Effector memory CD8-positive, alpha-beta T cell (primary cell): ENCODE data around the gene IL1B.
"Not testable (repeated sequence)": the region's sequence is repeated elsewhere in the genome, so short reads cannot be mapped to it uniquely, and the experiment has no call there.

Experiments
- ATAC-seq: fragments of 150-1000 bp; cut with Tn5 transposase; replicated peaks from 2 replicates; pipeline ENCODE4 v1.10.0; 2021; ENCODE audit warnings: mild to moderate bottlenecking, moderate library complexity
- DNase-seq, 3 experiments: peaks; one replicate each; pipeline ENCODE4 v3.0.0; 2021
- H3K27ac Mint-ChIP-seq, 2 donors: one replicate each; pipeline ENCODE4 v1.8.0; 2022; ENCODE audit warnings: mild to moderate bottlenecking in 2 of 2, mixed read lengths in 2 of 2, moderate library complexity in 2 of 2
- H3K27me3 Mint-ChIP-seq, 2 donors: one replicate each; pipeline ENCODE4 v1.8.0; 2022; ENCODE audit warnings: mixed read lengths in 2 of 2
- H3K36me3 Mint-ChIP-seq: one replicate; pipeline ENCODE4 v1.8.0; 2022; ENCODE audit warnings: mild to moderate bottlenecking, moderate library complexity, mixed read lengths; ENCODE audit not compliant: insufficient read depth
- H3K4me1 Mint-ChIP-seq, 2 donors: one replicate each; pipeline ENCODE4 v1.8.0; 2022; ENCODE audit warnings: low read depth in 2 of 2, mixed read lengths in 2 of 2
- H3K4me3 Mint-ChIP-seq, 2 donors: one replicate each; pipeline ENCODE4 v1.8.0; 2022; ENCODE audit warnings: mild to moderate bottlenecking in 2 of 2, mixed read lengths in 2 of 2, moderate library complexity in 2 of 2
- H3K9me3 Mint-ChIP-seq, 2 donors: one replicate each; pipeline ENCODE4 v1.8.0; 2022; ENCODE audit warnings: mixed read lengths in 2 of 2

IL1B gene

DNA sequence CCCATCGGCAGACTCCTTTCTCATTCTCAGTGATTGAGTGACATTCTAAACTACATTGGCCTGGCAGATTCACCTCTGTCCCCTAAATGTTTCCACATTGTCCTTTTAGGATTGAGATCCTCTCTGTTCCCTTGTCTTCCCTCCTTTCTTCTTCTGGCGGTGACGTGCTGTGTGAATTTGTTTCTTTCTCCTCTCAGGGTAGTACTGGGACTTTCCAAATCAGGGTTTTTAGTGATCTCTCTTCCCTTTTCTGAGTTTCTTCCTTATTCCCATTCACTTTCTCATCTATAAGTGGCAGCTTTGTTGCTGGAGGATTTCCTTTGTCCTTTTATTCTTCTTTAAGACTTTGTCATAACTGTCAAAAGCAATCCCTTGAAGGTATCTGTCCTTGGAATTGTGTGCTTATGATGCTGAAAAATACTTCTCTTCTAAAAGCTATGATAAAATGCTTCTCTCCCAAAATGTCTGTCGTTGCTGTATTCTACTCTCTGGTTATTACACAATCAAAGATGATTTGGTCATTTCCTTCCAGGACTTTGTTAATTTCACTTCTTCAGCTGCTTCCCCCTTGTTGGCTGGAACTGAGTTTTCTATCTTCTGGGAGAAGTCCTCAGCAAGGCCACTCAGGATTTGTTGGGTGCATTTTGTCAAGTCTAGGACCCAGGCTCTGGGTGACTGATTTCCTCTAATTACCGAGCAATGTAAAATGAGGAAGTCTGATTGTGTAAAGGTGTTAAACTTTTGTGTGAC, 4.9 kb upstream of the IL1B start:
- no peaks in the 10 kb centered on the region for H3K9me3 Mint-ChIP-seq

DNA sequence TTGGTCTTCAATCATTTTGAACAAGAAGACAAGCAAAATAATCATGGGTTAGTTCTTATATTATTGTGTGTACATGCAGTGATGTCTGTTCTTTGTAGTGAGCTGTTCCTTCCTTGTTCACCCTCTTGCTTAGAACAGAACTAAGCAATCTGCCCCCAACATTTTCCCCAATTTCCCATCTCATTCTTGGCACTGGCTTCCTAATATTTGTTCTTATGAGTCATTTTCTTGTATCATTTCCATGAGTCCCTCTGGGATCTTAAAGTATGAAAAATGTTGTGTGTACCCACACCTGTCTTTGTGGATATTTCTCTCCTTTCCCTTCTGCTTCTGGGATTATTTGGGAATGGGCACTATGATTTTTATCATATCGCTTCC, 3.5 kb upstream of the IL1B start:
- H3K4me3 Mint-ChIP-seq, result no peak overlapping the region
- no peaks in the 10 kb centered on the region for H3K4me1 Mint-ChIP-seq
- no peaks in the 10 kb centered on the region for H3K9me3 Mint-ChIP-seq
- H3K27me3 Mint-ChIP-seq, result peaks cover 22 to 49% of the 10 kb centered on the region in 2 donors
- DNase-seq (no peak), ATAC-seq (no peak)
- H3K27ac Mint-ChIP-seq, result no peak overlapping the region
- no peaks in the 10 kb centered on the region for H3K36me3 Mint-ChIP-seq

More for the DNA sequence above, 4.9 kb upstream of the IL1B start:
- DNase-seq (no peak), ATAC-seq (no peak)
- H3K4me1 Mint-ChIP-seq, result no peaks in the 10 kb centered on the region
- no peak overlapping the region for H3K27ac Mint-ChIP-seq
- H3K4me3 Mint-ChIP-seq, result no peak overlapping the region
- H3K27me3 Mint-ChIP-seq, result peaks cover 29 to 62% of the 10 kb centered on the region in 2 donors
- H3K36me3 Mint-ChIP-seq, result no peaks in the 10 kb centered on the region

DNA sequence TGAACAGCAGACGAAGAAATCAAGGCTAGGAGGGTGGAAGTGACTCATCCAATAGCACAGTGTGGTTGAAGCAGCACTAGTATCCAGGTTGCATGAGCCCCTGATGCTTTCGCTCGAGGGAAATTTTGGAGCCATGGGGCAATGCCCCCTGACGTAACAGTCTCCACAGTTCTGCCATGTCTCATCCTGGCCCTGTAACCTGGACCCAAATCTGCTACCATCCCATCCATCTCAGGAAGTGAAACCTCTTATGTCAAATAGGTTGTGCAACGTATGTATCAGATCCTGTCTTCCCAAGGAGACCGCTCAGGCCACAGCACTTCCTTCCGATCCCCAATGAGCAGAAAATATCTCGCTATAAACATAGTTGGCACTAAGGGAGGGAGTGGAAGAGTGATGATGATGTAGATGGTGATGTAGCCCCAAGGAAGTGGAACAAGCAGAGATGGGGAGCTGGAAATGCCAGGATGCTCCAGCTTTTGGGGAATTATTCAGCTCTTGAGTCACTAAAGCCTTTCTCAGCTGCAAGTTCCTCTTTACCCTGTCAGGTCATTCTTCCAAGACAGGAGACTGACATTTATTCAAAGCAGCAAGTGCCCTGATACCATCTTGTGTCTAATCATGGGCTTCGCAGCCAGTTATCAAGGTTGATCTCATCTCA, 3.0 kb upstream of the IL1B start:
- peak; percentile 16 for ATAC-seq
- Mint-ChIP-seq H3K36me3 (no peaks in the 10 kb centered on the region), H3K4me1 (no peaks in the 10 kb centered on the region), H3K4me3 (no peak overlapping the region), H3K9me3 (no peaks in the 10 kb centered on the region), H3K27ac (no peak overlapping the region), H3K27me3 (peaks cover 22 to 49% of the 10 kb centered on the region in 2 donors)
- no peak for DNase-seq

DNA sequence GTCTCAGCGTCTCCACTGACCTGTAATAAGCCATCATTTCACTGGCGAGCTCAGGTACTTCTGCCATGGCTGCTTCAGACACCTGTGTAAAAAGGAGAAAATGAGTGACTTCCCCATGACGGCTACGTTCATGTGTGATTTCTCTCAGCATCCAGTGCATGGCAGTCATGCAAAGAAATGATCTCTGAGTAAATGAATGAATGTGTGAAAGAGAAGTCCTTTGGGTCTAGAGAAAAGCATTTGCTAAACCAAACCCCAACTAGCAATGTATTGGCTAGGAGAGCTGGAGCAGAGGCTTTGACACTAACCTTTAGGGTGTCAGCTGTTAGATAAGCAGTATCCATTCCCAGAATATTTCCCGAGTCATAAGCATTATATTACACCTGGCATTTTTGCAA, 417 bp downstream of the IL1B start:
- H3K27me3 Mint-ChIP-seq, result peaks cover 16 to 36% of the 10 kb centered on the region in 2 donors
- ATAC-seq, result no peak
- H3K4me1 Mint-ChIP-seq, result no peaks in the 10 kb centered on the region
- peaks cover 2% of the 10 kb centered on the region for H3K36me3 Mint-ChIP-seq
- DNase-seq, result no peak
- no peaks in the 10 kb centered on the region for H3K9me3 Mint-ChIP-seq
- no peak overlapping the region for H3K4me3 Mint-ChIP-seq
- H3K27ac Mint-ChIP-seq, result no peak overlapping the region

DNA sequence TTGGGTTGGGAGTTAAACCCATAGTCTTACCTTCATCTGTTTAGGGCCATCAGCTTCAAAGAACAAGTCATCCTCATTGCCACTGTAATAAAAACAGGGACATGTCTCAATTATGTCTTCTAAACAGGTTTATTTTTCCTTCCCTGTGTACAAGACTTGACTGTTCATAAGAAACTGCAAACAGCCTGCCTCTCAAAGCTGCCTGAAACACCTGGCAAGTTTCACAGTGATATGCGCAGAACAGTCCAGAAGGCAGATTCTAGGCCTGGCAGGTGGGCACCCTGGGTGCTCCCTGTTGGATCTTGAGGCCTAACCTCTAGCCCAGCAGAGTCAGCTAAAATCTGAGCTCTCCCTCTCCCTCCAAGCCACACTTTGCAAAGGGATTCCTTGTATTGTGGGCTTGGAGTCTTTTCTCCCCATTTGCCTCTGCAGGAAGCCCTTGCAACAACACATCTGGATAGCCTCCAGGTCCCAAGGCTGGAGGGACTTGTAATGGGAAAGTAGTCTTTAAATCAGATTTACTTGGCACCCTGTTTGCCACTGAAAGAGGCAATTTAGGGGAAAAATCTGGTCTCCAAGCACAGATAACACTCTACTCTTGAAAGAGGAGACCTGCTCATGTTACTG, 930 bp downstream of the IL1B start:
- Mint-ChIP-seq H3K36me3 (peaks cover 2% of the 10 kb centered on the region), H3K9me3 (no peaks in the 10 kb centered on the region), H3K4me3 (no peak overlapping the region), H3K27me3 (peaks cover 14 to 36% of the 10 kb centered on the region in 2 donors), H3K4me1 (no peaks in the 10 kb centered on the region), H3K27ac (no peak overlapping the region)
- DNase-seq, result no peak
- no peak for ATAC-seq

DNA sequence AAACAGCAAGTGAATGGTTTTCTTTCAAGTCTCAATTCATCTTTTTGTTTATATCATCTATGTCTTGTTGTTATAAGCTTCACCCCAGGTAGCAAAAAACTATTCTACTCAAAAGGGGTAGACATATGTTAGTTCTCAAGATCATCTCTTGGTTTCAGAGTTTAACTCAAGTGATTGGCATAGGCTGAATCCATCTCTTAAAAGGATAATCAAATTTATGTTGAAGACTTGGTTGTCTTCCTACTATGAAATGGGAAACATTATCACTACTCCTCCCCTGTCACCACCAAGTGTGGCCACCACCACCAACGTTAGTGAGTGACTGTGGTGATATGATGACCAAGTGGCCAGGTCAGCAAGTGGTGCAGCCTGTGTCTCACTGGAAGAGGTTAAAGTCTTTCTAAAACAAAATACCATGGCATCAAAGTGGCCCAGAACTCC, 1.5 kb downstream of the IL1B start:
- Mint-ChIP-seq H3K9me3 (no peaks in the 10 kb centered on the region), H3K4me3 (no peak overlapping the region), H3K27me3 (peaks cover 14 to 37% of the 10 kb centered on the region in 2 donors), H3K27ac (no peak overlapping the region), H3K4me1 (no peaks in the 10 kb centered on the region), H3K36me3 (peaks cover 2% of the 10 kb centered on the region)
- ATAC-seq (no peak), DNase-seq (no peak)

DNA sequence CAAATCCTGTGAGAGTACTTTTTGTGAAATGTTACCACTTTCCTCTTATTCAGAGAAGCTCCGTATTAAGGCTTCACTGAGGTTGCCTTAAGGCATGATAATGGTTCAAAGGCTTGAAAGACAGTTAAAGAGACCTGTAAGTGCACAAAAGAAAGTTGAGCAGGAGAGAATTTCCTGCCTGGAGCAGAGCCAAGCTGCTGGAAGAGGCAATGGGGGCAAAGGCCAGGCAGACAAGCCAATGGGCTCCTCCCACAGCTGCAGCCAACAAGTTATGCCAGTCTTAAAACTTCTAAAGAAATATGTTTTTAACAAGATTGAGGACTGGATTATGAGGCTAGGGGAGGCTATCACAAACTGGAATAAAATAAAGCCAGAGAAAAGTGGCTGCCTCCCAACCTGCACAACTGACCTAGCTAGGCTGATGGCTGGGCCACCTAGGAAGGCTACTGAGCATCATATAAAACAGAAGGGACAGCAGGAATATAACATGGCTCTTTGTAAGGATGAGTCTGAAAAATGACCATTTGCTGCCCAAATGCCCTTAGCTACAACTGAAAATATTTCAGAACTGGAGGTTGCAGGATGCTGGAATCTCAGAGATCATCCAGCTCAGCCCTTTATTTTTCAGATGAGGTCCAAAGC, 2.1 kb downstream of the IL1B start:
- Mint-ChIP-seq H3K27ac (no peak overlapping the region), H3K4me3 (no peak overlapping the region), H3K9me3 (no peaks in the 10 kb centered on the region), H3K27me3 (peaks cover 11 to 33% of the 10 kb centered on the region in 2 donors), H3K4me1 (no peaks in the 10 kb centered on the region), H3K36me3 (peaks cover 2% of the 10 kb centered on the region)
- DNase-seq (no peak), ATAC-seq (no peak)

DNA sequence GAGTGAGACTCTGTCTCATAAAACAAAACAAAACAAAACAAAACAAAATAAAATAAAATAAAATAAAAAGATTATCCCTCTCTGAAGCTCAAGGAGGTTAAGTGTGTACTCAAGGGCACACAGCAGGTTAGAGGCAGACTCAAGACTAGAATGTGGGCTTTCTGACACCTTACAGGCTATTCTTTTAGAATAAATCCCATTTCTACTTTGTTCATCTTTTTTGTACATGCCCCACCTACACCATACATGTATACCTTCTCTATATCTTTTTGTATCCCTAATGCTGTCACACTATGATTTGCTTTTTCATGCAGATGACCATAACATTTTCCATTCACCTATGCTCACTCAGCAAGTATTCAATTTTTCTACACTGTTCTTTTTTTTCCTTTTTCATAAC, 2.6 kb downstream of the IL1B start:
- Mint-ChIP-seq H3K4me1 (no peaks in the 10 kb centered on the region), H3K4me3 (no peak overlapping the region), H3K9me3 (no peaks in the 10 kb centered on the region), H3K27me3 (peaks cover 15 to 30% of the 10 kb centered on the region in 2 donors), H3K27ac (no peak overlapping the region), H3K36me3 (peaks cover 2% of the 10 kb centered on the region)
- ATAC-seq (no peak), DNase-seq (no peak)

DNA sequence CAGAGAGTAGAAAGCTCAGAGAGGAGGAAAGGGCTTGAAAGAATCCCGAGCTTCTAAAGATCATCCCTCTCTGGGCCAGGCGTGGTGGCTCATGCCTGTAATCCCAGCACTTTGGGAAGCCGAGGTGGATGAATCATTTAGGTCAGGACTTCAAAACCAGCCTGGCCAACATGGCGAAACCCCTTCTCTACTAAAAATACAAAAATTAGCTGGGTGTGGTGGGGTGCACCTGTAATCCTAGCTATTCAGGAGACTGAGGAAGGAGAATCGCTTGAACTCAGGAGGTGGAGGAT, 3.0 kb downstream of the IL1B start:
- DNase-seq, H3K9me3 Mint-ChIP-seq, ATAC-seq, H3K27ac Mint-ChIP-seq, H3K4me3 Mint-ChIP-seq, H3K36me3 Mint-ChIP-seq, H3K4me1 Mint-ChIP-seq: not testable (repeated sequence)
- H3K27me3 Mint-ChIP-seq, result peaks cover 12 to 30% of the 10 kb centered on the region in 2 donors

DNA sequence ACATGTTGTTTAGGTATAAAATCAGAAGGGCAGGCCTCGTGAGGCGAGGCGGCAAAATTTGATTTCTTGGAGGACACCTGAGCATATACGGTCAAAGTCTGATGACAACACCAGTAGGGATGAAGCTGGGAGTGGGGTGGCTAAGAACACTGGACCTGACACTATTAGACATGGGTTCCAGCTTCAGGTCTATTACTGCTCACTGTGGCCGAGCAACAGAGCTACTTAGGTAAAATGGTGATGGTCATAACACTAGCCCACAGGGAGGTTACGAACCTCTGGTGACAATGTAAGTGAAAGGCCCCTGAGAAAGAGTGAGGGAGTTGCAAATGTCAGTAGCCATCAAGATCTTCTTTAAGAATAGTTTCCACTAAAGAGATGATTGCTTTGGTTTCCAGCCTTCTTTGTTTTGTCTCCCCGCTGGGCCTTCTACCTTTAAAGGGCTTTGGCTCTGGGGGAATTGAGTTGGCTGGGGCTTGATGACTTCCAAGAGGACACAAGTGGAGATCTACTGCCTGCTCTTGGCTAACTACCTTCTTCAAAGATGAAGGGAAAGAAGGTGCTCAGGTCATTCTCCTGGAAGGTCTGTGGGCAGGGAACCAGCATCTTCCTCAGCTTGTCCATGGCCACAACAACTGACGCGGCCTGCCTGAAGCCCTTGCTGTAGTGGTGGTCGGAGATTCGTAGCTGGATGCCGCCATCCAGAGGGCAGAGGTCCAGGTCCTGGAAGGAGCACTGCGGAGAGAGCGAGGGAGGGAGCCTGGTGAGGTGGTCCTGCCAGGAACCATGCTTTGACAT, 3.5 kb downstream of the IL1B start:
- no peak for DNase-seq

DNA sequence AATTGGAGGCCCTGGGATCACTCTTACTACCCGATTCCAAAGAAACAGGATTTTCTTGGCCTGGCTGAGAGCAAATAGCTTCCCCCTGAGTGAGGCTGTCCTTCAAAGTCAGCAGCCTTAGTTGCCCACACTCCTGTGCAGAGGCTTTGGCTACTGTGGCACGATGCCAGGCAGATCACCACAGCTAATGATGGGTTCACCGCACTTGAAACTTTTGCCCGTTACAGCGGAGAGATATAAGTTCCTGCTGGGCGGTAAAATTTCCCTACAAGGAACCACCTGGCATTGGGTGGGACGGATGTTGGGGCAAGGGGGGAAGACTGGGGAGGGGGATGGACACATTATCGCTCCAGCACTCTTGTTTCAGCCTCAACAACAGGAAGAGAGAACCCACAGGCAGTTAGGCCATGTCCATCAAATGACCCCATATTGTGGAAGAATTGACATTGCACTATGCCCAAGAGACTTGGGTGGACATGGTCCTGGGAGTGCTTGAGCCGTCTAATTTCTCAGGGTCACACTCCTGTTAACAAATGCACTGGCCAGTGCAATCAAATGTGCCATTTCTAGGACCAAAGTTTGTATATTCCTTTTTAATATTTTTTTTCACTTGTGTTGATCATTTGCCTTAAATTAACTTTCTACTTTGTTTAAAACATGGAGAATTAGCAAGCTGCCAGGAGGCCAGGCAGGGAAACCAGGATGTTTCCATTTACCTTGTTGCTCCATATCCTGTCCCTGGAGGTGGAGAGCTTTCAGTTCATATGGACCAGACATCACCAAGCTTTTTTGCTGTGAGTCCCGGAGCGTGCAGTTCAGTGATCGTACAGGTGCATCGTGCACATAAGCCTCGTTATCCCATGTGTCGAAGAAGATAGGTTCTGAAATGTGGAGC, 4.4 kb downstream of the IL1B start:
- Mint-ChIP-seq H3K27ac (no peak overlapping the region), H3K27me3 (peaks cover 12 to 27% of the 10 kb centered on the region in 2 donors), H3K9me3 (no peaks in the 10 kb centered on the region), H3K4me3 (no peak overlapping the region), H3K36me3 (peaks cover 2% of the 10 kb centered on the region), H3K4me1 (no peaks in the 10 kb centered on the region)
- DNase-seq (no peak), ATAC-seq (no peak)

More for the DNA sequence above, 3.5 kb downstream of the IL1B start:
- no peak for ATAC-seq
- no peaks in the 10 kb centered on the region for H3K4me1 Mint-ChIP-seq
- H3K36me3 Mint-ChIP-seq, result peaks cover 2% of the 10 kb centered on the region
- H3K4me3 Mint-ChIP-seq, result no peak overlapping the region
- H3K27ac Mint-ChIP-seq, result no peak overlapping the region
- H3K9me3 Mint-ChIP-seq, result no peaks in the 10 kb centered on the region
- peaks cover 12 to 27% of the 10 kb centered on the region in 2 donors for H3K27me3 Mint-ChIP-seq

DNA sequence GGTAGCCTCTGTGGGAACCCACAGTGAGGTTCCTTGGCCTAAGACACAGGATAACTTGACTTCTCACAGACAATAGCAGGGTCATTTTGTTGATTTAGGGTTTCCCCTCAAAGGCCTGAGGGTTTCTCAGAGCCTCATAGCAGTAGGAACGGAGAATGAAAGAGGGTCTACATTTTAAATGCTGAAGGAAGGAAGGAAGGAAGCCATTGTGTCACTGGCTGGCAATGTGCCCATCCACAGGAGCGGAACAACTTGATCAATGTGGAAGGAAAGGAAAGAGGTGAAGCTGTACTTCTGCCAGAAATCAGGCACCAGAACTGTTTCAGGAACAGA, 5.1 kb downstream of the IL1B start:
- Mint-ChIP-seq H3K27me3 (peaks cover 12 to 27% of the 10 kb centered on the region in 2 donors), H3K9me3 (no peaks in the 10 kb centered on the region), H3K4me1 (no peaks in the 10 kb centered on the region)

More for the DNA sequence above, 5.1 kb downstream of the IL1B start:
- no peak overlapping the region for H3K27ac Mint-ChIP-seq
- no peak overlapping the region for H3K4me3 Mint-ChIP-seq
- DNase-seq (no peak), ATAC-seq (no peak)
- H3K36me3 Mint-ChIP-seq, result peaks cover 2% of the 10 kb centered on the region
